Retinal pigment epithelial cell (primary cell): ENCODE data around the gene BCL2.

Experiments
- DNase-seq: peaks from one replicate; pipeline ENCODE4 v3.0.0-alpha.2; 2010; ENCODE audit warnings: low read depth
- H3K4me3 ChIP-seq: 2 replicates; pipeline ENCODE4 v1.5.1; 2011; ENCODE audit warnings: mild to moderate bottlenecking, low read length, control low read depth, moderate library complexity
- CTCF ChIP-seq: conservative IDR thresholded peaks from 2 replicates; pipeline ENCODE4 v1.5.1; 2011; ENCODE audit warnings: low read depth, low read length, control low read depth, inconsistent platforms

BCL2 gene

GRCh38 chr18:63216516-63217311 lies 102.9 kb downstream of the BCL2 start:
- no peak for DNase-seq
- TF ChIP-seq CTCF = no peak
- no peak overlapping the region for H3K4me3 ChIP-seq

GRCh38 chr18:63213936-63214671 lies 105.5 kb downstream of the BCL2 start:
- TF ChIP-seq CTCF = no peak
- no peak overlapping the region for H3K4me3 ChIP-seq
- DNase-seq = no peak

GRCh38 chr18:63213331-63213900 lies 106.2 kb downstream of the BCL2 start:
- no peak overlapping the region for H3K4me3 ChIP-seq
- no peak for TF ChIP-seq CTCF
- DNase-seq = no peak

GRCh38 chr18:63210521-63210920 lies 109.0 kb downstream of the BCL2 start:
- no peak for DNase-seq
- no peak overlapping the region for H3K4me3 ChIP-seq
- TF ChIP-seq CTCF = no peak

- TF ChIP-seq CTCF = no peak
- no peak overlapping the region for H3K4me3 ChIP-seq
- DNase-seq = no peak
Observed at GRCh38 chr18:63208676-63209075, 110.9 kb downstream of the BCL2 start.

GRCh38 chr18:63207835-63208234 lies 111.7 kb downstream of the BCL2 start:
- H3K4me3 ChIP-seq = no peak overlapping the region
- TF ChIP-seq CTCF = no peak
- no peak for DNase-seq
